Sigmoid colon (tissue), 4 donors: Measurements from ENCODE around the gene LRRC30.

ENCODE experiments used
- CTCF ChIP-seq, 4 experiments: fragments of 450-650 bp in 3 of 4; fragments of 200-600 bp in 1 of 4; IDR thresholded peaks; one replicate each; pipeline ENCODE4 v1.5.1; 2016 to 2019; ENCODE audit warnings: antibody characterized with exemption in 4 of 4, mild to moderate bottlenecking in 3 of 4, moderate library complexity in 2 of 4
- EP300 ChIP-seq, 4 donors: sonication (generic); formaldehyde crosslinking; IDR thresholded peaks; one replicate each; pipeline ENCODE4 v1.6.1; 2017; ENCODE audit warnings: antibody characterized with exemption in 4 of 4
- POLR2A ChIP-seq, 2 donors: fragments of 450-650 bp; IDR thresholded peaks; one replicate each; pipeline ENCODE4 v1.6.1; 2016; ENCODE audit warnings: antibody characterized with exemption in 2 of 2, mild to moderate bottlenecking in 2 of 2, moderate library complexity in 2 of 2
- POLR2AphosphoS5 ChIP-seq, 4 donors: sonication (generic); formaldehyde crosslinking; IDR thresholded peaks; one replicate each; pipeline ENCODE4 v1.6.1; 2017; ENCODE audit warnings: antibody characterized with exemption in 4 of 4

DNA sequence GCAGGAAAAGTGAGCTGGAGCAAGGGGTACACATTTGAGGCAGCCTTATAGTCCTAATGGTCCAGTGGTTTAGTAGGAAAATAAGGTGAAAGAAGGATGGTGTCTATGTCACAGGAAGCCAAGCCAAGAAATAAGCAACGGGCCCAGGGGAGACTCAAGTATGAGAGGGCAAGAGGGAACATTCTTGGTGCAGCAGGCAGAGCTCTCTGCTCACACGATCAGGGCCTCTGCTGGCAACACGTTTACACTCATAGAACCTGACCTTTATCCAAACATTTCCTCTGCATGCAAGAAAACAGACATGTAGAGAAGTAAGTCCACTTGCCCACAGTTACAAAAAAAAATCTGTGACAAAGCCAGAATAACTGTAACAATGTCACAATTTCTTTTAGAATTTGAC is 32.6 kb upstream of the LRRC30 start:
- TF ChIP-seq CTCF (IDR thresholded peaks at IDR 0.05), result no peak
- TF ChIP-seq POLR2AphosphoS5 (IDR thresholded peaks at IDR 0.05), result no peak
- TF ChIP-seq EP300 (IDR thresholded peaks at IDR 0.05), result no peak
- no peak for TF ChIP-seq POLR2A (IDR thresholded peaks at IDR 0.05)
